HG03139 (cell line): ENCODE results near the gene JAML.
"Not testable (repeated sequence)": the region's sequence is repeated elsewhere in the genome, so short reads cannot be mapped to it uniquely, and the experiment has no call there.

Source experiments
- ATAC-seq: cut with Tn5 transposase; IDR thresholded peaks from one replicate; pipeline ENCODE4 v1.9.1; 2021; ENCODE audit not compliant: unreplicated experiment

The JAML gene

DNA sequence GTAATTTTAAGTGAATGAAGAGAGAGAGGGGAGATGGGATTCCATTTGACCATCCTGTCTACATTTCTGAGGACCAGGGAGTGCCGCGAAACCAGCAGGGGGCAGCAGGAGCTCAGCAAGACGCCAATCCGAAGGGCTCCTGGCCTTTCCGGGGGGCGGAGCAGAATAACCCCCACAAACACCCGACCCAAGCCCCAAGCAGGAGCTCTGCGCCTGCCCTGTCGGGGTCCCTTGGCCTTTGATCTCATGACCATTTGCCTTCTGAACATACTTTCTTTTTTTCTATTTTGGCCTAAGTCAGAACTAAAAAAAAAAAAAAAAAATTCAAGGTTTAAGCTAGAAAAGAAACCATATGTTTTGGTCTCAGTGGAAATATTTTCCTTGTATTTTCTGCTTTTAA lies 26.4 kb downstream of the JAML start:
- no peak for ATAC-seq

DNA sequence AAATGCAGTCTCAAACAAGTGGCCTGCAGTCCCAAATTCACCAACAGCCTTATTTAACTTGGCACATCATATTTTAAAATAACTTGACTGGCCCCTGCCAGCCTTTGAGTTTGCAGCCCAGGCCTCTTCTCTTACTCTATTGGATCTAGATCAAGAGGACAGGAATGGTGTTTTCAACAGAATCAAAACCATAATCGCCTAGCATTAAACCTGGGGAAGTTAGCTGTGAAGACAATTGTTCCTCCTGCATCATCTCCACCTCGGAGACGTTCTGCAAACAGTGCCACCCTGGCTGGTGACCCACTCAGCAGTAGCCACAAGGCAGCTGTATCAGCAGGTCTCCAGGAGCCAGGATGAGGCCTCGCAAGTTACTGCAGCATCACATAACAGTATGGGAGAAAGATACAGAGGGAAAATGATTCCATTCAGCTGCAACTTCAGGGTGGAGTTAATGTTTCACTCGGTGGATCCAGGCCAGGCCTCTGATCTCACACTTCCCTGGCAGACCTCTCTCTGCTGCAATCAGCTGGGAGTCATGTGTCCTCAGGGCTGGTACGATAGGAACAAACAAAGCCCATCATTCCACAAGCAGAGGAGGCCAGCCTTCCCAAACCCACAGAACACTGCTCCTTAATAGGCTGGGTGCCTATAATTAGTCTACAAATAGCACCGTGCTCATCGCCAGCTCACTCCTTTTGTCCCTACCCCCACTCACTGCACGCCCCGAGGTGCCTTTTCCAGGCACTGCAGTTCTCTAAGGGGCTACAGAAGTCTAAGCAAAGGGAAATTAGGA lies 29.8 kb downstream of the JAML start:
- no peak for ATAC-seq

- no peak for ATAC-seq
These were observed 30.8 kb downstream of the JAML start for GRCh38 chr11:118193910-118194566.

DNA sequence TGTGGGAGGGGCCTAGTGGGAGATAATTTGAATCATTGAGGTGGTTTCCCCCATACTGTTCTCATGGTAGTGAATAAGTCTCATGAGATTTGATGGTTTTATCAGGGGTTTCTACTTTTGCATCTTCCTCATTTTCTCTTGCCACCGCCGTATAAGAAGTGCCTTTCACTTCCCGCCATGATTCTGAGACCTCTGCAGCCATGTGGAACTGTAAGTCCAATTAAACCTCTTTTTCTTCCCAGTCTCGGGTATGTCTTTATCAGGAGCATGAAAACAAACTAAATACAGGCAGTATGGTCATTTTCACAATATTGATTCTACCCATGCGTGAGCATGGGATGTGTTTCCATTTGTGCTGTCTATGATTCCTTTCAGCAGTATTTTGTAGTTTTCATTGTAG lies 32.0 kb downstream of the JAML start:
- ATAC-seq = not testable (repeated sequence)

DNA sequence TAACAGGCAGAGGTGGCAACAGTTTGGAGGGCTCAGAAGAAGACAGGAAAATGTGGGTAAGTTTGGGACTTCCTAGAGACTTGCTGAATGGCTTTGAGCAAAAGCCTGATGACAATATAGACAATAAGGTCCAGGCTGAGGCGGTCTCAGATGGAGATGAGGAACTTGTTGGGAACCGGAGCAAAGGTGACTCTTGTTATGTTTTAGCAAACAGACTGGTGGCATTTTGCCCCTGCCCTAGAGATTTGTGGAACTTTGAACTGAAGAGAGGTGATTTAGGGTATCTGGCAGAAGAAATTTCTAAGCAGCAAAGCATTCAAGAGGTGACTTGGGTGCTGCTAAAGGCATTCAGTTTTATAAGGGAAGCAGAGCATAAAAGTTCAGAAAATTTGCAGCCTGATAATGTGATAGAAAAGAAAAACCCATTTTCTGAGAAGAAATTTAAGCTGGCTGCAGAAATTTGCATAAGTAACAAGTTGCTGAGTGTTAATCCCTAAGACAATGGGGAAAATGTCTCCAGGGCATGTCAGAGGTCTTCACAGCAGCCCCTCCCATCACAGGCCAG lies 33.8 kb downstream of the JAML start:
- not testable (repeated sequence) for ATAC-seq

DNA sequence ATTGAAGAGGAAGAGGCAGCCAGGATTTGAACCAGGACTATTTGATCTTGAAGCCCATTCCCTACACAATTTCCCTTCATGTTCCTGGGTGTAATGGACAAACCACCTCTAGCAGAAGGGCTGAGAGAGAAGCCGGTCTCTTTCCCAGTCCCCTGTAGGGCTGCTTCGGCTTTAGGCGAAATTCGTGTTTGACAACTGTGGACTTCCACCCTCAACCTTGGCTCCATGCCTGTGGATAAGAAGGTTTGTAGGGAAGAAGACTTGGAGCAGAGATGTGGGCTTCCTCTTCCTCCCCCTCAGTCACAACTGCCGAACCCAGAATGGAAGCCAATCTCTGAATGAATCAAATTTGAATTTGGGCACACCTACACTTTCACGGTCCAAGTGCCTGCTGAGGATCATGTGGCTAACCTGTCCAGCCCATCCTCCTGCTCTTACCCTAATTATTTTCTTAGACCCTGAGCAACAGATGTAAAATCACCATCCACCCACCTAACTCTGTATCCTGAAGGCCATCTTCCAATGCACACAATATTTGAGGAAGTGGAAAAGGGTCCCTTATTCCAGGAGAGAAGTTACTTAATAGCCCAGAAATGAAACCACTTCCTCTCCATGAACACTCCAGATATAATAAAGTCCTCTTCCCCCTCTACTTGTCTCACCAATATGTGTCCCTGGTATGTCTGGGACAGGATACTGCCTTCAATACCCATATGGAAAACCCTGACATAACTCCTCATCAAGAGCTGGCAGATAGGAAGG lies 38.3 kb downstream of the JAML start:
- no peak for ATAC-seq

DNA sequence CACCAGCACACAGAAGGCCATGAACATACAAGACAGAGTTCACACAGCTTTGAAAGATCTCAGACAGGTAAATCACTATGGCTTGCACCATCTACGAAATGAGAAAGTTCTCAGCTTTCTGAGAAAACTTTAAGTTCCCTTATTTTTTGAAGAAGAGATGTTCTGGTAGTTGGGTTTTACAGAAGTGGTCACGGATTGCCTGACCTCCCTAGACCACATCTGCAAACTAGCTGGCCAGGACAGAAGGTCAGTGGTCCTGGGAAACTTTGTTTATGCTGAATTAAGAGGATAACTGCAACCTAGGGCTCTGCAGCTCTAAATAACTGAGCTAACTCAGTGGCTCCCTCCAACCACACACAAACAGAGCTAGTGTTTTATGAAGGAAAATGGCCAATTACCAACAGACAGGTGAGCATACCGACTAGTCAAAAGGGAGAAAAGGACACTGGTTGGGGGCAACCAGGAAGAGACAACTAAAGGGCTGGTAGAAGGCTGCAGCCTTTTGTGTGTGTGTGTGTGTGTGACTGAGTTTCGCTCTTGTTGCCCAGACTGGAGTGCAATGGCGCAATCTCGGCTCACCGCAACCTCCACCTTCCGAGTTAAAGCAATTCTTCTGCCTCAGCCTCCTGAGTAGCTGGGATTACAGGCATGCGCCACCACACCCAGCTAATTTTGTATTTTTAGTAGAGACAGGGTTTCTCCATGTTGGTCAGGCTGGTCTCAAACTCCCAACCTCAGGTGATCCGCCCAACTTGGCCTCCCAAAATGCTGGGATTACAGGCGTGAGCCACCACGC lies 39.8 kb downstream of the JAML start:
- ATAC-seq = no peak

- ATAC-seq = not testable (repeated sequence)
These were observed 41.1 kb downstream of the JAML start for GRCh38 chr11:118183691-118184090.

GRCh38 chr11:118180300-118180703 lies 44.5 kb downstream of the JAML start:
- no peak for ATAC-seq

DNA sequence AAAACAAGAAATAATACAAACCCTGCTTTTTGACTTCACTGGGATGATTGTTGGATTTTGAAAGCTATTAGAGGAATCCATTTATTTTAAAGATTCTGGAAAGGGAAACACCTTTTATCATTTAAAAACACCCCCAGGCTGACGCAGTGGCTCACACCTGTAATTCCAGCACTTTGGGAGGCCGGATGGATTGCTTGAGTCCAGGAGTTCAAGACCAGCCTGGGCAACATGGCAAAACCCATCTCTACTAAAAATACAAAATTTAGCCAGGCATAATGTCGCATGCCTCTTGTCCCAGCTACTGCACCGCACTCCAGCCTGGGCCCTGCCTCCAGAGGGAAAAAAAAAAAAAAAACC lies 48.1 kb downstream of the JAML start:
- no peak for ATAC-seq

DNA sequence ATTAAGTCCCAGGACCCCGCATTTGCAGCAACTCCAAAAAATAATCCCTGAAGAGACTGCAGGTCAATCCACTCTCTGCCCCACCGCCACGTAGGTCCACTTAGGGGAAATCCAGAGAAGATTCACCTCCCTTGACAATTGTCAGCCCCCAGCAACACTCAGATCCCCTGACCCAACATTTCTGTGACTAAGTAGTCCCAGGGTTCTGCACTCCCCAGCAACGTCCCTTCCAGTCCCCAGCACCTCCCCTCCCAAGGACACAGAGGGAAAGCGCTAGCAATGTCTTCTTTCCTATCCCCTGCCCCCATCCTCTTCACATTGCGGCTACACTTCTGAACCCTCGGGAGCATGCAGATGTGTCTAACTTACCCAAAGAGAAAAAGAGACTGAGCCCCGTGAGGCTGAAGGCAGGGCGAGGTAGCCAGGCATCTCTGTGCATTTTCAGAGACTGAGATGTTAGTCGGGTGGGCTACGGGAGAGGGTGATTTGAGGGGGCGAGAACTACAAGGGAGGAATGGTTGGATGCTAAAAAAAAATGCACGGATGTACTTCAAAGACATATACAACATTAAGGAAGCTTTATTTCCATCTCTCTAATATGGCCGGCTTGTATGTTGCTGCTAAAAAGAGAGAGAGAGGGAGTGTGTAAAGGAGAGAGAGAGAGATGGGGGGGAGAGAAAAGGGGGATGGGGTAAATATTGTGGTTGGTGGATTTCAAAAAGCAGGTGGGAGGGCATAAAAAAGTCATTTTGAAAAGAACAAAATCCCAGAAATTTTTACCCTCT lies 48.6 kb downstream of the JAML start, which contains the start of gene SCN2B:
SCN2B (minus strand) TSS at position 647 of the 785 bp plus-strand sequence; CDS start at position 439, 208 bp downstream.
- no peak for ATAC-seq

DNA sequence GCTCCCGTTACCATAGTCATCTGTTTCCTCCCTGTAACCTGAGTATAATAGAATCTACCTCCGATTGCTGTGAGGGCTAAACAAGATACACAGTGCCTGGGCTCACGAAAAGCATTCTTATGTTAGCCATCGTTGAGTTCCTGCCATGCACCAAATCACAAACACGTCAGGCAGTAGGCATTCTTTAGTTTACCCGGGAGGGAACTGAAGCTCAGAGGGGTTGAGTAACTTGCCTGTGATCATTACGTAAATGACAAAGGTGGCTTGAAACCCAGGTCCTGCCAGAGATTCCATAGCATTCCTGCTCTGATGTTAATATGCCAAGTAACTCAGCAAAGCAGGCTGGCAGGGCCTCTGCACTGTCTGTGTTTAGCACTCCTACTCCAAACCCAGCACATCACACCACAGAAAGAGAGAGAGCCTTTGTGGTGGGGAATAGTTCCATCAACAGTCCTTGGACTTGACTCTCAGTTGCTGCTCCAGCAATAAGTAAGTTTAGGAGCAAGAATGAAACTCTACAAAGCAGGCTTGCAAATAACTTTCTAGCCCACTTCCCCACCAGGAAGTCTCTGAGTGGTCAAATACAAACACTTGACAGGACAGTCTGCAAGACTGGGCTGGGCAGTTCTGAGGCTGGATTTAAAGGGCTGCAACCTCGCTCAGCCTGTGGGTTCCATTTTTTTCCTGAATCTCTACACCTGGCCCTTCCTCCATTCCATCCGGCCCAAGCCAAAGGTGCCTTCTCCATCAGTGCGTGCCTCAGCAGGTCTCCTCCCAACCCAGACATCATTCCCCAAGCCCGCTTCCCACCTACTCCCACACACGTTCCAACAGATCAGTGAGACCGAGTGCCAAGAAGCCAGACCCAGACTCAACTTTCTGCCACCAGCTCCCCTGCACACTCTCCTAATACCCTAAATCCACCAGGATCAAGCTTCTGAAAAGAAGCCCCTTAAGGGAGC lies 49.5 kb downstream of the JAML start:
- ATAC-seq = no peak

DNA sequence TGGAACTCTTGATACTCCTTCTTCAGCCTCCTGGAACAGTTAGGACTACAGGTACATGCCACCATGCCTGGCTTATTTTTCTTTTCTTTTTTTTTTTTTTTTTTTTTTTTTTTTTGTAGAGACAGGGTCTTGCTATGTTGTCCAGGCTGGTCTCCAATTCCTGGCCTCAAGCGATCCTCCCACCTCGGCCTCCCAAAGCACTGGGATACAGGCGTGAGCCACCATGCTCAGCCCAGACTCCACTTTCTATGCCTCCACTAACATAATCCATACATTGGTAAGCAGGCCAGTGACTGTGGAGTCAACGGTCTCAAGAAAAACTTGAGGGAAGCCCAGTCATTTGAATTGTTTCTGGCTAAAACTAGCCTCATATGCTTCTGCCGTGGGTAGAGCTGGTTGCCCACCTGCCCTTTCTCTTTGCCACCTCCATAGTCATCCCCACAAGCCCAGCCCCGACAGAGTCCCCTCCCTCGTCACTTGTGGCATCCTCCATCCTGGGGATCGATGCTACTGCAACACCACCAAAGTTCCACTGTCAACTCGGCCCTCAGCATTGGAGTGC lies 50.7 kb downstream of the JAML start:
- ATAC-seq = no peak

GRCh38 chr11:118172356-118172755 lies 52.5 kb downstream of the JAML start:
- no peak for ATAC-seq

DNA sequence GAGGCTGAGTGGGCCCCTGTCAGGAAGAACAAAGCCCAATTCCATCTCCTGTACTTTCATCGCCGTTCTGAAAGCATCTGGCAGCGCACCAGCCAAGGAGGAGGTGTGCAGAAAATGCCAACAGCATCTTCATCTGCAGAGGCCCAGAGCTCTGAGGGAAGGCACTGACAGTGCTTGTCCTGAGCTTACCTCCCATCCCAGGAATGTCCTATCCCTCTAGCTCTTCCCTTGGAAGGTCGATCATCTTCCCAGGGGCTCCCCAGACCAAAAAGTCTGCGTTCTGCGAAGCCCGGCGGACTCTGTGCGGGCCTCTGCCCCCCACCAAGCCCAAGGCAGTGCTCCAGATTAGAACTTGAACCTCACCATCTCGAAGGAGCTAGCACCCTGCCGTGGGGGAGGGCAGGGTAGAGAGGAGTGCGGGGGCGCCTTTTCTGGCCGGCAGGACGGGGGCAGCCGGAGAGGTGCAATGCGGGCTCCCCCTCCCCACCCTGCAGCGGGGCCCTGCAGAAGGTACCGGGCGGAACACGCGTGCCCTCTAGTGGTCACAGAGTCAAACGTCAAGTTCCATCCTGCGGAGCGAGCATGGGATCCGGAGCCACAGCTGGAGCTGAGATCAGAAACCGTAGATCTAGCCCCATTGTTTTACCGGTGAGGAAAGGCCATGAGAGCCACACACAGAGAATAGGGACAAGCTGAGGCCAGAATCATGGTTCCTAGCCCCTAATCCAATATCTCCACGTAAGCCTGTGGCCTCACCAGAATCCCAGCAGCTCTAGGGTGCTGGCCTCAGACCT lies 53.3 kb downstream of the JAML start:
- no peak for ATAC-seq

DNA sequence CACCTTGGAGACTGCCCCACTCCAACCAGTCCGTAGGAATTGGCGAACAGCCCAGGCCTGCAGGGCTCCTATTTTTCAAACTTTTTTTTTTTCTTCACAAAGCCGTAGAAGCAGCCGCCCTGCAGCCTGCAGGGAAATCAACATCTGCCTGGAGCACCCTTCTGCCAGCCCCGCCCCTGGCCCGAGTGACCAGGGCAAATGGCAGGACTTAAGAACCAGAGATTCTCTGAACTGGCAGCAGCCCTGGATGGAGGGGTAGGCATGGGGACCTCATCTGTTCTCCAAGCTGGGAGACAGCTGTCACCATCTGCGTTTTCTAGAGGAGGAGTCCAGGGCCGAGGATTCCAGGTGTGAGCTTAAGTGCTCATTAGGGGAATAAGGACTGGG lies 53.9 kb downstream of the JAML start:
- no peak for ATAC-seq

DNA sequence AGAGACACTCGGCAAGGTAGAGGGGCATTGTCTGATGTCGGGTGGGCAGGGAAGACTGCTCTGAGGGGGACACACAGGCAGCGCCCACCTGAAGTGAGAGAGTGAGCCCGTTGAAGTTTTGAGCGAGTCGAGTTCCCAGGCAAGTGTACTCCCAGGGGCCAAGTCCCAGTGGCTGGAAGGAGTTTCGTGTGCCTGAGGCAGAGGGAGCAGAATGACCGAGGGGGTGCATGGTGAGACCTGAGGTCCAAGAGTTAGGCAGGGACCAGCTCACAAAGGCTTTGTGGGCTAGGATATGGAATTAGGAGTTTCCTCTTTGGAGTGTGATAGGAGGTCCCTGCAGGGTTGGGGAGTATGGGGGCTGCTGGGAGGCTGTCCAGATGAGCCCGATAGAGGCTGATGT lies 54.6 kb downstream of the JAML start:
- no peak for ATAC-seq
